GM12865 (cell line): Measurements from ENCODE around the gene IL15RA.
A peak's percentile ranks its signal among the peaks of the same experiment; 100 is the strongest.

Source experiments
- DNase-seq: peaks from one replicate; pipeline ENCODE4 v3.0.0; 2010; ENCODE audit warnings: low read depth
- H3K4me3 ChIP-seq: 2 replicates; pipeline ENCODE4 v1.5.1; 2011; ENCODE audit warnings: mild to moderate bottlenecking, low read depth, low read length, control low read depth
- TF ChIP-seq, protein P1 (sequence below): IDR thresholded peaks from 2 replicates; pipeline ENCODE4 v1.5.1; 2011; ENCODE audit warnings: low read length, control low read depth, low read depth, inconsistent platforms; ENCODE audit not compliant: insufficient read depth; ENCODE audit errors: missing control alignments

The IL15RA gene

DNA sequence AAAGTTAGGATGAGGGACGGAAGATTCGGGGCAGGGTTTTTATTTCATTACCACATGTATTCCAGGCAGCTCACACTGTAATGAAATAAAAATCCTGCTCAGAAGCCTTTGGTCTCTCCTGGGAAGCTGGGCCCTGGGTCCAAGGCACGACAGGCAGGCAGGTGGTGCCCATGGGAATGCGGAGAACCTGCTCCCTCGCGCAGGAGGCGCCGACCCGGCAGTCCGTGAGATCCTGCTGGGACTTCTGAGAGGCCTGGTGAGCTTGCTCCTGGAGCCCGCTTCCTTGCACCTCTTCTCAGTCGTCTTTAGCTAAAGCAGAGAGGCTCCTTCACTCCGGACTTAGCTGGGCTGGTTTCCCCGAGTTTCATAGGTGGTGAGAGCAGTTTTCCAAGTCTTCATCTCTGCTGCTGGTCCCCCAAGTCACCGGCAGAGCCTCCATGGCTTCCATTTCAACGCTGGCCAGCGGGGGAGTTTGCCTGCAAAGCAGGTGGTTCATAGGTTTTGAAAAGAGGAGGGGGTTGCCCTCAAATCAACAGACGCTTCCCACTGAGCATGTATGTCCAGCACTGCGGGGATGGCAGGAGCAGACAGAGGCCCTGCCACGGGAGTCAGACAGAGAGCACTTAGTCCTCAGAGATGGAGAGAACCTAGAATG is 24.5 kb downstream of the IL15RA start:
- TF ChIP-seq, protein P1, sequence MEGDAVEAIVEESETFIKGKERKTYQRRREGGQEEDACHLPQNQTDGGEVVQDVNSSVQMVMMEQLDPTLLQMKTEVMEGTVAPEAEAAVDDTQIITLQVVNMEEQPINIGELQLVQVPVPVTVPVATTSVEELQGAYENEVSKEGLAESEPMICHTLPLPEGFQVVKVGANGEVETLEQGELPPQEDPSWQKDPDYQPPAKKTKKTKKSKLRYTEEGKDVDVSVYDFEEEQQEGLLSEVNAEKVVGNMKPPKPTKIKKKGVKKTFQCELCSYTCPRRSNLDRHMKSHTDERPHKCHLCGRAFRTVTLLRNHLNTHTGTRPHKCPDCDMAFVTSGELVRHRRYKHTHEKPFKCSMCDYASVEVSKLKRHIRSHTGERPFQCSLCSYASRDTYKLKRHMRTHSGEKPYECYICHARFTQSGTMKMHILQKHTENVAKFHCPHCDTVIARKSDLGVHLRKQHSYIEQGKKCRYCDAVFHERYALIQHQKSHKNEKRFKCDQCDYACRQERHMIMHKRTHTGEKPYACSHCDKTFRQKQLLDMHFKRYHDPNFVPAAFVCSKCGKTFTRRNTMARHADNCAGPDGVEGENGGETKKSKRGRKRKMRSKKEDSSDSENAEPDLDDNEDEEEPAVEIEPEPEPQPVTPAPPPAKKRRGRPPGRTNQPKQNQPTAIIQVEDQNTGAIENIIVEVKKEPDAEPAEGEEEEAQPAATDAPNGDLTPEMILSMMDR, result no peak
- no peak for DNase-seq
- no peak overlapping the region for H3K4me3 ChIP-seq

DNA sequence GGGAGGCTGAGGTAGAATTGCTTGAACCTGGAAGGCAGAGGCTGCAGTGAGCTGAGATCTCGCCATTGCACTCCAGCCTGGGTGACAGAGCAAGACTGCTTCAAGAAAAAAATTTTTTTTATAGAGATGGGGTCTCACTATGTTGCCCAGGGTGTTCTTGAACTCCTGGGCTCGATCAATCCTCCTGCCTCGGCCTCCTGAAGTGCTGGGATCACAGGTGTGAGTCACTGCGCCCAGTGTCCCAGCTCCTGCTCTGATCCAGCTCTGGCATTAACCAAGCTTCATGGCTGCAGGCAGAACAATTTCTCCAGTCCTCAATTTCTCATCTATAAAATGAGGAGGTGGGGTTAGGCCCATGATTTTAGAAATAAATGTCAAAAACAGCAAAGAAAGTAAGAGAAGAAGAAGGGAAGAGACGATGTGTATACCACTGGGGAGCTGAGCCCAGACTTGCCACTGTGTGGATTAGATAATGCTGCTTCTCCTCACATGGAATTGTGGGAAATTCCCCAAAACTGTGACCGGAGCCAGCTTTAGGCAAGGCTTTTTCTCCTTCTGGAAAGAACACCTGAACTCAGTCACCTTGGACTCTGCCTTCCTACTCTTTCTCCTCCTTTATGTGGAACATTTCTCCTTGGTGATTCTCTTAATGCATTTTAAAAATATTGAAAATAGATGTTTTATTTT is 25.5 kb downstream of the IL15RA start:
- TF ChIP-seq, protein P1, result no peak
- DNase-seq, result no peak
- H3K4me3 ChIP-seq, result no peak overlapping the region

DNA sequence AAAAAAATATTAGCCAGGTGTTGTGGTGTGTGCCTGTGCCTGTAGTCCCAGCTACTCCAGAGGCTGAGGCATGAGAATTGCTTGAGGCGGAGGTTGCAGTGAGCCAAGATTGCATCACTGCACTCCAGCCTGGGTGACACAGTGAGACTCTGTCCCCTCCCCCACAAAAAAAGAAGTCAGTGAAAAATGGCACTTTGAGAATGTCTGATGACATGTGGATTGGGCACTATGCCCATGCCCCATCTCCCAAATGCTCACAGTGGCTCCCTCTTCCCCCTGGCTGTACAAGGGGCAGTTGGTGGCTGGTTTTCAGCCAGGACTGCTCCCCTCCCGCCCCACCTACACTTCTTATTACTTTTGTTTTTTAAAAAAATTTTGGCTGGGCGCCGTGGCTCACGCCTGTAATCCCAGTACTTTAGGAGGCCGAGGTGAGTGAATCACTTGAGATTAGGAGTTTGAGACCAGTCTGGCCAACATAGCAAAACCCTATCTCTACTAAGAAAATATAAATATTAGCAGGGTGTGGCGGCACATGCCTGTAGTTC is 26.1 kb downstream of the IL15RA start:
- H3K4me3 ChIP-seq, result no peak overlapping the region
- TF ChIP-seq, protein P1, result no peak
- no peak for DNase-seq

DNA sequence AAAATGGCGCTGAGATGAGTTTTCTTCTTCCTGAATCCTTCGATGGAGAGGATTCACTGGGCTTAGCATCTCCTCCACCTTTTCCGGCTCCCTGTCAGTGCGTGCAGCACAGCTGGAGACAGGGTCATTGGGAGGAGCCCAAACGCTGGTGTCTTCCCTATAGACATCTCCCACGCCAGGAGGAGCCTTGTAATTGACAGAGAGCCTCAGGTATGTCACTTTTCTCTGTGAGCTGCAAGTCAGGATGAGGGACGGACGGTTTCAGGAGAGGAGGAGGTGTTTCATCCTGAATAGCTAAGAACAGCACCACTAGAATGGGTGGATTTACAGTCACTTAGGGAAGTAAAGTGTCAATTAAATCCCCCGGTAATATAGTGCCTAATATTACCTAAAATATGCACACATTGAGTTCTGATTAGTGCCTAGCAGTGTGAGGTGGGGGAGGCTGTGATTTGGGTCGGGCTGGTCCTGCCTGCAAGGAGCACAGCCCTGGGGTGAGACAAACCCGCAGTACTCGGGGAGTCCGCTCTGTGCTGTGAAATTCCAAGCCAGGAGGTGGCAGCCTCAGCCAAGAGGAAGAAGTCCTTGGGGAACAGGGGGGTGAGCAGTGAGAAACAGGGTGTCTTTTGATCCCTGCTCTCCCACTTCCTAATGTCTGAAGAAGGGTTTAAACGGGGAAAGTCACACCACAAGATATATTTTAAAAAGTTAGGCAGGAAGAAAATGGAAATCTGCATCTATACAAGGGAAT is 28.2 kb downstream of the IL15RA start:
- H3K4me3 ChIP-seq, result no peak overlapping the region
- TF ChIP-seq, protein P1, result peak; percentile 37
- peak; percentile 55 for DNase-seq

DNA sequence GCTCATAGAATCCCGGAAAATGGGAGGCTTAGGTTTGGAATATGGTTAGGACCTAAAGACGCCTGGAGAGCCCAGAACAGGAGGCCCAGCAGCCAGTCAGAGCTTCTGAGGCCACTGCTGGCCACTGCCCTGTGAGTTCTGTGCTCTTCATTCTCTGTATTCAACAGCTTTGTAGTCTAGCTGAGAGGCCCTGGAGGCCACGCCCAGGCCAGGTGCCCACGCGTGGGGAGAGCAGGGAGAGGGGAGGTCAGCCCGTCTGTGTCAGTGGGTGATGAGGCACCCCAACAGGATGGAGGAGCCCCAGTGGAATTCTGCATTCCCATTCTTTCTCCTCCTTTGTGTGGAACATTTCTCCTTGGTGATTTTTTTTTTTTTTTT is 29.1 kb downstream of the IL15RA start:
- TF ChIP-seq, protein P1, result no peak
- DNase-seq, result no peak
- H3K4me3 ChIP-seq, result no peak overlapping the region

DNA sequence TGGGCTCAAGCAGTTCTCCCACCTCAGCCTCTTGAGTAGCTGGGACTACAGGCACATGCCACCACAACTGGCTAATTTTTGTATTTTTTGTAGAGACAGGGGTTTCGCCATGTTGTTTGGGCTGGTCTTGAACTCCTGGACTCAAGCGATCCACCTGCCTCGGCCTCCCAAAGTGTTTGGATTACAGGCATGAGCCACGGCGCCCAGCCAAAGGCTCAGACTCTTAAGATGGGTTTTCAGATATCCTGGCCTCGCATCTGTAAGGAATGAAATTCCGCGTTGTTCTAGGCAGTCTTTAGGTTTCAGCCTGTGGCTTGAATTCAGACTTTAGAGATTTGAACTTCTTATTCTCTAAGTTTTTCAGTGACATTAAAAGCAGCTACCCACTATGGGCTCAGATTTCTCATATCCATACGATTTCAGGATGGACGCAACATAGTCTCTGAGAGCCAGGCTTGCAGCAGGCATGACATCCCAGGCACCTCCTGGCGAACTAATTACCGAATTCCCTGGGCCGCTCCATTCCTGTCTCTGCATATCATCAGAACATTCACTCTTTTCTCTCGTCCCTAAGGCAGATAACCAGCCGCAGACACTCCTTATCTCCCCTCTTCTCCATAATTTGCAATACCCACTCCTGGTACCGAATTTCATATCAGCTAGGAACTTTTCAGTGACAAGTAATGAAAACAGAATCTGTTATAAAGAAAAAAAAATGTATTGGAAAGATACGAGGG is 29.7 kb downstream of the IL15RA start:
- no peak for DNase-seq

More for the DNA sequence above, 29.7 kb downstream of the IL15RA start:
- TF ChIP-seq, protein P1, result no peak
- H3K4me3 ChIP-seq, result no peak overlapping the region
